C4-2B (cell line): ENCODE data around the gene CYP26B1.
A peak's percentile ranks its signal among the peaks of the same experiment; 100 is the strongest.

ENCODE experiments used
- H3K27ac ChIP-seq: fragments of 450-650 bp; 2 replicates; pipeline ENCODE4 v1.5.1; 2017
- ZFX ChIP-seq: fragments of 450-650 bp; IDR thresholded peaks from 2 replicates; pipeline ENCODE4 v1.6.1; 2017
- TF ChIP-seq, protein P1 (sequence below): fragments of 450-650 bp; conservative IDR thresholded peaks from 2 replicates; pipeline ENCODE4 v1.5.1; 2017; ENCODE audit warnings: mild to moderate bottlenecking

Gene CYP26B1

GRCh38 chr2:72140621-72140960 is 7.1 kb downstream of the CYP26B1 start:
- no peak overlapping the region for H3K27ac ChIP-seq

DNA sequence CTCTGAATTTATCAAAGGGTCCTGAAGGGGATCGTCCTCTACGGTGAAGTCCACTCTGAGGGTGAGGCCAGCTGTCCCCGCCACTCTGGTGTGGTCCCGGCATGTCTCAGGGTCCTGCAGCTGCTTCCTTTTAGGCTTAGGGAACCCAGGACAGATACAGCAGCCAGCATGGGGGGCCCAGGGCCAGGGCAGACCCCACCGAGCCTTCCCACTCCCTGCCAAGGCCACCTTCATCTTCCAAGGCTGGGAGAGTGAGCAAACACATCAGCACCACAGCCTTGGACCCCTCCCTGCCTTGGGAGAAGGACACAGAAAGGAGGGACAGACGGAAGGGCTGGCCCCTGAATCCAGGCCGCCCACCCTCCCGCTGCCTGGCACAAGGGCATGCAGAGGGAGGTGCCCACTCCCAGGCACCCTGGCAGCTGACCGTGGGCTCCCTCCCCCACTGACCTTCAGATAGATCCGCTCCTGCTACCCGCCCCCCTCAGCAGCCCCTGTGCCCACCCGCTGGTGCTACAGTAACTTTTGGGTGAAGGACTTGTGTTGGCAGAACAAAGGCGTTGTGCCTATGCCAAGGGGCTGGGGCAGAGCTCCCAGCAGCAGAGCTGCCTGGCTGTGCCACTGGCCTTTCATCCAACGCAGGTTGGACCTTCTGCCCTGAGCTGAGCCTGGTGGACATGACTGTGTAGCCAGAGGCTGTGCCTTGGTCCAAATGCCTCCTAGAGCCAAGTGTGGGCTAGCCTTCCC is 7.6 kb downstream of the CYP26B1 start:
- TF ChIP-seq, protein P1, sequence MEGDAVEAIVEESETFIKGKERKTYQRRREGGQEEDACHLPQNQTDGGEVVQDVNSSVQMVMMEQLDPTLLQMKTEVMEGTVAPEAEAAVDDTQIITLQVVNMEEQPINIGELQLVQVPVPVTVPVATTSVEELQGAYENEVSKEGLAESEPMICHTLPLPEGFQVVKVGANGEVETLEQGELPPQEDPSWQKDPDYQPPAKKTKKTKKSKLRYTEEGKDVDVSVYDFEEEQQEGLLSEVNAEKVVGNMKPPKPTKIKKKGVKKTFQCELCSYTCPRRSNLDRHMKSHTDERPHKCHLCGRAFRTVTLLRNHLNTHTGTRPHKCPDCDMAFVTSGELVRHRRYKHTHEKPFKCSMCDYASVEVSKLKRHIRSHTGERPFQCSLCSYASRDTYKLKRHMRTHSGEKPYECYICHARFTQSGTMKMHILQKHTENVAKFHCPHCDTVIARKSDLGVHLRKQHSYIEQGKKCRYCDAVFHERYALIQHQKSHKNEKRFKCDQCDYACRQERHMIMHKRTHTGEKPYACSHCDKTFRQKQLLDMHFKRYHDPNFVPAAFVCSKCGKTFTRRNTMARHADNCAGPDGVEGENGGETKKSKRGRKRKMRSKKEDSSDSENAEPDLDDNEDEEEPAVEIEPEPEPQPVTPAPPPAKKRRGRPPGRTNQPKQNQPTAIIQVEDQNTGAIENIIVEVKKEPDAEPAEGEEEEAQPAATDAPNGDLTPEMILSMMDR: no peak
- TF ChIP-seq ZFX: no peak
- no peak overlapping the region for H3K27ac ChIP-seq

More at GRCh38 chr2:72140621-72140960, 7.1 kb downstream of the CYP26B1 start:
- TF ChIP-seq, protein P1: no peak
- no peak for TF ChIP-seq ZFX

DNA sequence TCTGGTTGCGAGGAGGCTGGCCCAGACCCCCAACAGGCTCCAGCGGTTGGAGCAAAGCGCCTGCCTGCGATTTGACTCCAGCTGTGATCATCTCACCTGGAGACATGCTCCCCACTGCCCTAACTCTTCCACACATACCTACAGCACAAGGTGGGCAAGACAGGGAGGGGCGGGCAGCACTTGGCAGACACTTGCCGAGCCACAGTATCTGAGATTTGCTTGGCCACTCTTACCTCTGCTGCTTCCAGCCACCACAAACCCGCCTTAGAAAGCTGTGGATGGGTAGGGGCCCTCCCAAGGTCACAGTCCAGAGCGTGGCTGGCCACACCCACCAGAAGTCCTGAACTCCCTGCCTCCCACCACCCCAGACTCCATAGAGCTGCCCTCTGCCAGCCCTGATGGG is 8.2 kb downstream of the CYP26B1 start:
- H3K27ac ChIP-seq: no peak overlapping the region
- TF ChIP-seq ZFX: no peak
- TF ChIP-seq, protein P1: no peak

DNA sequence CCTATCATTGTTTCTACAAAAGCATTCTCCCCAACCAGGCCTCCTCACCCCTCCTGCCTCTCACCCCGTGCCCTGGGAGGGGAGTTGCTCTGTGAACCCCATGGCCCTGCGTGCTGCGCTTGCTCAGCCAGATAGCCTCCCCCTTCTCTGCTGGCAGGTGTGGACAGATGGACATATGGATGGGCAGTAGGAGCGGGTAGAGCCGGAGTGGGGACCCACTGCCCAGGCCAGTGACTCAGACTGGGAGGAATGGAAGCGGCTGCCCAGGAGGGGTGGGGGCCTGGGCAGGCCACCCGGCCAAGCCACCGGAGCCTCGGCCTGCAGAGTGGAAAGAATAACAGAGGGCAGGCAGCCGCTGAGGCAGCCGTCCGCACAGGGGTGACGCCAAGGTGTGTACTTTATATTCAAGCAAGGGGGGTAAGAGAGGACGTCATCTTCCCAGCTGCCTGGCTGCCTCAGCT is 8.7 kb downstream of the CYP26B1 start:
- no peak for TF ChIP-seq ZFX
- TF ChIP-seq, protein P1: no peak
- H3K27ac ChIP-seq: no peak overlapping the region

DNA sequence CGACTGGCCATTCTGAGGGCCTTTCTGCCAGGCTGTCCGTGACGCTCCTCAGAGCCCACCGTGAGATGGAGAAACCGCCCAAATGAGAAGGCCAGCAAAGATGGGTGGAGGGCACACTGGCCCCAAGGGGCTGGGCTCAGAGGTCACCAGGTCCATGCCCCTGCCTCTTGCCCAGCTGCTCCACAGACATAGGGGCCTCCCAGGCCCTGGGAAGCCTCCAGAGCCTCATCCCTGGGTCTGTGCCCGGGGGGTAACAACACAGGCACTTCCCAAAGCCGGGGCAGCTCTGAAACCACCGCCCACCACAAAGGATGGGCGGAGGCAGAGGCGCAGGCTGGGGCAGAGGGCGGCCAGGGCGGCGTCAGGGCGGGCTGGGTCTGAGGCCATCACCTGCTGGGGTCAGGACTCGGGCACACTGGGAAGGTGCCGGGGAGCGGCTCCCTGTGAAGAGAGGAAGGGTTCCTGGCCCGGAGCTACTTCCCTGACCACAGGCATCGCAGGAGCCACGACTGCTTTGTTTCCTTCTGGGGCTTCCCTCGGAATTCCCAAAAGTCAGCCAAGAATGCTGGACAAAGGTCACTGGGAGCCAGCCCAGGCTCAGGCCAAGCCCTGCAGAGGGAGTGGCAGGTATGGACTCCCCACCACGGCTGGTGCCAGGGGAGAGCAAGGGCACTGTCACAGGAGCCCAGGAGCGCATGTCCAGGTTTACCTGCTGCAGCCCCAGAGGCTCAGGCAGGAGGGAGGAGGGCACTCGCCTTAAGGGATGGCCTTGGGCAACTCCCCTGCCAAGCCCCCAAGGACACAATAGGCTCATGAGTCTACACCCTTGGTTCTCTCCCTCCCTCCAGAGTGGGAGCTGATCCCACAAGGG is 9.4 kb downstream of the CYP26B1 start:
- TF ChIP-seq, protein P1: no peak
- TF ChIP-seq ZFX: no peak
- no peak overlapping the region for H3K27ac ChIP-seq

GRCh38 chr2:72137498-72138010 is 10.1 kb downstream of the CYP26B1 start:
- H3K27ac ChIP-seq: no peak overlapping the region
- TF ChIP-seq ZFX: no peak
- TF ChIP-seq, protein P1: peak; percentile 84

GRCh38 chr2:72136933-72137497 is 10.6 kb downstream of the CYP26B1 start:
- no peak for TF ChIP-seq ZFX
- TF ChIP-seq, protein P1: no peak
- H3K27ac ChIP-seq: no peak overlapping the region
